Lower leg skin (tissue), 4 donors: ENCODE results near the gene MTERF4. TPM values are rescaled to one million over a fixed set of nuclear protein-coding genes. Genes with fewer than 3 reads are reported as not detected.

Experiments
- DNase-seq, 2 donors: peaks; one replicate each; pipeline ENCODE4 v3.0.0-alpha.2; 2019; ENCODE audit warnings: low spot score in 2 of 2
- H3K4me3 ChIP-seq: fragments of 200-600 bp; sonication (generic); 2 replicates; pipeline ENCODE4 v1.5.1; 2017; ENCODE audit warnings: mild to moderate bottlenecking, low read depth; ENCODE audit not compliant: poor library complexity, severe bottlenecking
- POLR2A ChIP-seq, 2 donors: fragments of 450-650 bp; IDR thresholded peaks; one replicate each; pipeline ENCODE4 v1.6.1; 2016 to 2017; ENCODE audit warnings: antibody characterized with exemption in 2 of 2, mild to moderate bottlenecking in 1 of 2, moderate library complexity in 1 of 2
- WGBS, 2 donors: methylation state at CpG; one replicate each; pipeline ENCODE4 v1.1.5; 2018; 5-methylcytosine and 5-hydroxymethylcytosine counted together
- intact Hi-C: fragments of 100-400 bp; cut with DNase I; formaldehyde crosslinking; loops from one replicate; pipeline ENCODE4 v1.15.0; 2023; ENCODE audit warnings: low total_unique reads
- total RNA-seq, 4 donors: library from RNA; depleted of rRNA; stranded (reverse); fragments of >200 nt; gene quantifications; one replicate each; pipeline ENCODE4 v1.1.0, GENCODE V29; 2016
- TF ChIP-seq, protein P1 (sequence below), 3 donors: fragments of 450-650 bp; IDR thresholded peaks; one replicate each; pipeline ENCODE4 v1.5.1; 2016; ENCODE audit warnings: antibody characterized with exemption in 3 of 3, mild to moderate bottlenecking in 3 of 3, moderate library complexity in 2 of 3

MTERF4 gene
- total RNA-seq, 4 donors from 2014 or later = 26.4 to 58.2 (median 44.7) TPM

- 89 to 94% methylated on average over 13 of the region's 13 CpGs for WGBS, 2 donors
- no peak for TF ChIP-seq POLR2A (IDR thresholded peaks at IDR 0.05)
- TF ChIP-seq, protein P1, sequence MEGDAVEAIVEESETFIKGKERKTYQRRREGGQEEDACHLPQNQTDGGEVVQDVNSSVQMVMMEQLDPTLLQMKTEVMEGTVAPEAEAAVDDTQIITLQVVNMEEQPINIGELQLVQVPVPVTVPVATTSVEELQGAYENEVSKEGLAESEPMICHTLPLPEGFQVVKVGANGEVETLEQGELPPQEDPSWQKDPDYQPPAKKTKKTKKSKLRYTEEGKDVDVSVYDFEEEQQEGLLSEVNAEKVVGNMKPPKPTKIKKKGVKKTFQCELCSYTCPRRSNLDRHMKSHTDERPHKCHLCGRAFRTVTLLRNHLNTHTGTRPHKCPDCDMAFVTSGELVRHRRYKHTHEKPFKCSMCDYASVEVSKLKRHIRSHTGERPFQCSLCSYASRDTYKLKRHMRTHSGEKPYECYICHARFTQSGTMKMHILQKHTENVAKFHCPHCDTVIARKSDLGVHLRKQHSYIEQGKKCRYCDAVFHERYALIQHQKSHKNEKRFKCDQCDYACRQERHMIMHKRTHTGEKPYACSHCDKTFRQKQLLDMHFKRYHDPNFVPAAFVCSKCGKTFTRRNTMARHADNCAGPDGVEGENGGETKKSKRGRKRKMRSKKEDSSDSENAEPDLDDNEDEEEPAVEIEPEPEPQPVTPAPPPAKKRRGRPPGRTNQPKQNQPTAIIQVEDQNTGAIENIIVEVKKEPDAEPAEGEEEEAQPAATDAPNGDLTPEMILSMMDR (IDR thresholded peaks at IDR 0.05) = no peak
- H3K4me3 ChIP-seq = no peak overlapping the region
- DNase-seq = peak in 1 of 2 donors; percentile 78
- intact Hi-C loops = no loop called here
Observed at GRCh38 chr2:241070361-241070760, 31.7 kb downstream of the MTERF4 start.

DNA sequence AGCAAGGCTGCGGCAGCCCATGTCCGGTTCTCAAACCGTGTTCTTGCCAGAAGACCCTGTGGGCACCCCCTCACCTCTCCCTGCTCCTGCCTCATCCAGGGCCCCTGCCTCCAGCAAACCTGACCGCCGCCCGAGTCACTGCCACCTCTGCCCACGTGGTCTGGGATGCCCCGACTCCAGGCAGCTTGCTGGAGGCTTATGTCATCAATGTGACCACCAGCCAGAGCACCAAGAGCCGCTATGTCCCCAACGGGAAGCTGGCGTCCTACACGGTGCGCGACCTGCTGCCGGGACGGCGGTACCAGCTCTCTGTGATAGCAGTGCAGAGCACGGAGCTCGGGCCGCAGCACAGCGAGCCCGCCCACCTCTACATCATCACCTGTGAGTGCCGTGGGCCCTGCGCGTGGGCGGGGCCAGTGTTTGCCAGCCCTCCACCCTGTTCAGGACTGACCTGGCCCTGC, 32.2 kb downstream of the MTERF4 start:
- 62 to 69% methylated on average over 22 to 25 of the region's 26 CpGs for WGBS, 2 donors
- H3K4me3 ChIP-seq = no peak overlapping the region

GRCh38 chr2:241068942-241069810, 32.9 kb downstream of the MTERF4 start:
- intact Hi-C loops = no loop called here
- TF ChIP-seq, protein P1 (IDR thresholded peaks at IDR 0.05) = no peak
- DNase-seq = peak in 1 of 2 donors; percentile 68
- H3K4me3 ChIP-seq = no peak overlapping the region
- WGBS, 2 donors = 88 to 96% methylated on average over 15 to 27 of the region's 28 CpGs

More for the DNA sequence above, 32.2 kb downstream of the MTERF4 start:
- intact Hi-C loops = no loop called here
- TF ChIP-seq POLR2A (IDR thresholded peaks at IDR 0.05) = no peak
- TF ChIP-seq, protein P1 (IDR thresholded peaks at IDR 0.05) = no peak
- DNase-seq = peak in 1 of 2 donors; percentile 84

DNA sequence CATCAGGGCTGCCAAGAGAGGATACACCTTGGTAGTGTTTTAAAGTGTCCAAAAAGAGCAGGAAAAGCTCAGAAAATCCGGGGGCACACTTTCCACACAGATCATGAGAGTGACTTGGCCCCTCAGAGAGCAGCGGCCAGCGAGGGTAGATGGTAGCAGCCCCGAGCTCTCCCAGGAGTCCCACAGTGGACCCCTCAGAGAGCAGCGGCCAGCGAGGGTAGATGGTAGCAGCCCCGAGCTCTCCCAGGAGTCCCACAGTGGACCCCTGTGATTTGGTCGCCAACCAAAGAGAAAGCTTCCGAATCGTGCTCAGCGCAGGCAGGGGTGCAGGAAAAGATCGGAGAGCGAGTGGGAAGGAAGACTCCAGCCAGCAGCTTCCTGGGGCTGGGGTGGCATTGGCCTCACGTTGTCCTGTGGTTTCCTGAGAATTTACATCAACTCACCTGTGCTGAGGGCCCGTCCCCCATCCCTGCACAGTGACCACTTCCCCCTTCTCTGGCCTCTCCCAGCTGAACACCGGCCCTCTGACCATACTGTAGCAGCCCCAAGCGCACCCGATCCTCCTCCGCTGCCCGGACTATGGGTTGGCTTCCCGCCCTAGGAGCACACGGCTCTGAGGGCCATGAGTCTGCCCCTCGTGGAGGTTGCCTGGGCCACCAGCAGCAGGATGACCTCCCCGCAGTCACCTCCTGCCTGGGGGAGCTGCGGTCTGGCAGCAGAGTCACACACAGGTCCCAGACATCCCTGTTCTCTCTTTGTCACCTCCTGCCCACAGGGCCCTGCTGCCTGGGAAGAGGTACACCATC, 33.7 kb downstream of the MTERF4 start:
- intact Hi-C loops = no loop called here
- WGBS, 2 donors = 85 to 93% methylated on average over 23 to 25 of the region's 25 CpGs
- peak; percentile 11 to 77 for DNase-seq
- H3K4me3 ChIP-seq = no peak overlapping the region
- TF ChIP-seq, protein P1 (IDR thresholded peaks at IDR 0.05) = no peak

DNA sequence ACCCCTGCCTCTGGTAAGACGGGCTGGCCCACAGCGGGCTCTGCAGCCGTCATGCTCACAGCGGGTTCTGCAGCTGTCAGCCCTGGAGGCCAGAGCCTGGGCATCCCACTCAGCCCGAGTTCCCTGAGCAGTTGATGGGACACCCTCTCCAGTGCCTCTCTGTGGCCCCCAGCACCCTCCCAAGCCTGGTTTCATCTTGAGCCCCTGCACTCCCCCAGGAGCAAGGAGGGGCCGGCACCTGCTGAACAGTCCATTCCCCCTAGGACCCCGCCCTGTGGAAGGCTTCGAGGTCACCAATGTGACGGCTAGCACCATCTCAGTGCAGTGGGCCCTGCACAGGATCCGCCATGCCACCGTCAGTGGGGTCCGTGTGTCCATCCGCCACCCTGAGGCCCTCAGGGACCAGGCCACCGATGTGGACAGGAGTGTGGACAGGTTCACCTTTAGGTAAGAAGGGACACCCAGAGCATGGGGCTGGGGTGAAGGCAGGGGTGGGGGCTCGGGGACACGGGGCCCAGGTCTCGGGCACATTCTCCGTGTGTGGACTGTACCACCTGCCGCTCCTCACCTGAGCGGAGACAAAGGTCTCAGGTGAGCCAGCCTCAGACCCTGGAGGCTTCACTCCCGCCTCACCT, 34.5 kb downstream of the MTERF4 start:
- TF ChIP-seq POLR2A (IDR thresholded peaks at IDR 0.05) = no peak
- TF ChIP-seq, protein P1 (IDR thresholded peaks at IDR 0.05) = no peak
- intact Hi-C loops = no loop called here
- DNase-seq = peak; percentile 10 to 70
- 91 to 93% methylated on average over 19 to 21 of the region's 21 CpGs for WGBS, 2 donors
- H3K4me3 ChIP-seq = no peak overlapping the region
